Vagina (tissue), 2 donors: Measurements from ENCODE around the gene MACF1. TPM values are rescaled to one million over a fixed set of nuclear protein-coding genes. Genes with fewer than 3 reads are reported as not detected.
"Not testable (repeated sequence)": the region's sequence is repeated elsewhere in the genome, so short reads cannot be mapped to it uniquely, and the experiment has no call there.

Experiments
- DNase-seq, 2 donors: peaks; one replicate each; pipeline ENCODE4 v3.0.0-alpha.2; 2017; ENCODE audit errors: extremely low spot score in 2 of 2
- H3K27ac ChIP-seq: fragments of 200-600 bp; sonication (generic); one replicate; pipeline ENCODE4 v1.5.1; 2019
- H3K27me3 ChIP-seq: fragments of 200-600 bp; sonication (generic); one replicate; pipeline ENCODE4 v1.5.1; 2019
- H3K36me3 ChIP-seq, 2 donors: fragments of 200-600 bp; sonication (generic); one replicate each; pipeline ENCODE4 v1.5.1; 2017 to 2019
- H3K4me1 ChIP-seq: fragments of 200-600 bp; sonication (generic); one replicate; pipeline ENCODE4 v1.5.1; 2019
- H3K4me3 ChIP-seq, 2 donors: fragments of 200-600 bp; sonication (generic); 1 replicate in 1 of 2; 2 replicates in 1 of 2; pipeline ENCODE4 v1.5.1; 2016 to 2019
- H3K9me3 ChIP-seq: fragments of 200-600 bp; sonication (generic); one replicate; pipeline ENCODE4 v1.5.1; 2019
- CTCF ChIP-seq, 3 experiments: fragments of 450-650 bp in 2 of 3; fragments of 200-600 bp in 1 of 3; sonication (generic) in 1 of 3; IDR thresholded peaks; one replicate each; pipeline ENCODE4 v1.5.1; 2017 to 2019; ENCODE audit warnings: antibody characterized with exemption in 3 of 3, mild to moderate bottlenecking in 2 of 3, moderate library complexity in 2 of 3
- POLR2A ChIP-seq, 2 donors: fragments of 450-650 bp; IDR thresholded peaks; one replicate each; pipeline ENCODE4 v1.6.1; 2017; ENCODE audit warnings: antibody characterized with exemption in 2 of 2, mild to moderate bottlenecking in 2 of 2, moderate library complexity in 2 of 2
- POLR2AphosphoS5 ChIP-seq, 2 donors: sonication (generic); formaldehyde crosslinking; IDR thresholded peaks; one replicate each; pipeline ENCODE4 v1.9.0; 2017; ENCODE audit warnings: antibody characterized with exemption in 2 of 2, mild to moderate bottlenecking in 2 of 2, low read depth in 1 of 2; ENCODE audit not compliant: insufficient read depth in 1 of 2
- intact Hi-C: fragments of 100-400 bp; cut with DNase I; formaldehyde crosslinking; loops from one replicate; pipeline ENCODE4 v1.15.1; 2023
- total RNA-seq: library from RNA; depleted of rRNA; stranded (reverse); fragments of >200 nt; gene quantifications from one replicate; pipeline ENCODE4 v1.2.3, GENCODE V29; 2016

The MACF1 gene
- total RNA-seq, 1 donor from 2014 or later = 291 TPM

GRCh38 chr1:39159224-39160036, 45.1 kb upstream of the MACF1 start:
- intact Hi-C loops = no loop called here
- Histone ChIP-seq H3K9me3 (no peaks in the 10 kb centered on the region), H3K36me3 (no peaks in the 10 kb centered on the region), H3K4me3 (no peak overlapping the region), H3K27ac (no peak overlapping the region), H3K27me3 (no peaks in the 10 kb centered on the region), H3K4me1 (peaks cover 54% of the 10 kb centered on the region)
- DNase-seq = no peak
- TF ChIP-seq POLR2A (IDR thresholded peaks at IDR 0.05) = no peak
- TF ChIP-seq POLR2AphosphoS5 (IDR thresholded peaks at IDR 0.05; ENCODE audit: insufficient read depth in 1 of 2, low read depth in 1 of 2) = no peak
- no peak for TF ChIP-seq CTCF (IDR thresholded peaks at IDR 0.05)

GRCh38 chr1:39160703-39161102, 43.8 kb upstream of the MACF1 start:
- no peak overlapping the region for H3K4me3 ChIP-seq
- H3K36me3 ChIP-seq = no peaks in the 10 kb centered on the region
- H3K27me3 ChIP-seq = no peaks in the 10 kb centered on the region
- DNase-seq = no peak
- intact Hi-C loops = no loop called here
- no peaks in the 10 kb centered on the region for H3K9me3 ChIP-seq
- no peak for TF ChIP-seq POLR2A (IDR thresholded peaks at IDR 0.05)
- TF ChIP-seq POLR2AphosphoS5 (IDR thresholded peaks at IDR 0.05; ENCODE audit: insufficient read depth in 1 of 2, low read depth in 1 of 2) = no peak
- no peak for TF ChIP-seq CTCF (IDR thresholded peaks at IDR 0.05)
- peaks cover 53% of the 10 kb centered on the region for H3K4me1 ChIP-seq
- H3K27ac ChIP-seq = no peak overlapping the region

GRCh38 chr1:39161811-39162210, 42.7 kb upstream of the MACF1 start:
- H3K4me1 ChIP-seq = peaks cover 52% of the 10 kb centered on the region
- H3K9me3 ChIP-seq, H3K4me3 ChIP-seq, H3K36me3 ChIP-seq, intact Hi-C loops, H3K27me3 ChIP-seq, DNase-seq, H3K27ac ChIP-seq: not testable (repeated sequence)

- H3K4me1 ChIP-seq = peaks cover 57% of the 10 kb centered on the region
Observed at GRCh38 chr1:39163469-39163868, 41.0 kb upstream of the MACF1 start.

GRCh38 chr1:39164256-39164655, 40.2 kb upstream of the MACF1 start:
- DNase-seq = no peak
- intact Hi-C loops = no loop called here
- no peak for TF ChIP-seq POLR2A (IDR thresholded peaks at IDR 0.05)
- no peak for TF ChIP-seq POLR2AphosphoS5 (IDR thresholded peaks at IDR 0.05; ENCODE audit: insufficient read depth in 1 of 2, low read depth in 1 of 2)
- no peak for TF ChIP-seq CTCF (IDR thresholded peaks at IDR 0.05)
- no peaks in the 10 kb centered on the region for H3K9me3 ChIP-seq
- H3K4me3 ChIP-seq = no peak overlapping the region
- H3K4me1 ChIP-seq = peaks cover 49% of the 10 kb centered on the region
- no peaks in the 10 kb centered on the region for H3K36me3 ChIP-seq
- no peaks in the 10 kb centered on the region for H3K27me3 ChIP-seq
- no peak overlapping the region for H3K27ac ChIP-seq

More at GRCh38 chr1:39163469-39163868, 41.0 kb upstream of the MACF1 start:
- Histone ChIP-seq H3K4me3 (no peak overlapping the region), H3K27ac (no peak overlapping the region), H3K36me3 (no peaks in the 10 kb centered on the region), H3K9me3 (no peaks in the 10 kb centered on the region), H3K27me3 (no peaks in the 10 kb centered on the region)
- TF ChIP-seq CTCF (IDR thresholded peaks at IDR 0.05) (no peak), POLR2AphosphoS5 (IDR thresholded peaks at IDR 0.05; ENCODE audit: insufficient read depth in 1 of 2, low read depth in 1 of 2) (no peak)
- DNase-seq = no peak
- intact Hi-C loops = no loop called here
